Neural progenitor cell (in vitro differentiated cells): ENCODE measurements around the gene KIF4A.

Experiments used
- CTCF ChIP-seq: fragments of 200-600 bp; sonication (generic); IDR thresholded peaks from 2 replicates; pipeline ENCODE4 v1.5.1; 2017; ENCODE audit warnings: antibody characterized with exemption, mild to moderate bottlenecking
- EZH2 ChIP-seq: fragments of 200-600 bp; sonication (generic); IDR thresholded peaks from 2 replicates; pipeline ENCODE4 v1.6.1; 2017; ENCODE audit warnings: antibody characterized with exemption, mild to moderate bottlenecking, moderate library complexity
- EZH2phosphoT487 ChIP-seq: fragments of 200-600 bp; sonication (generic); IDR thresholded peaks from 2 replicates; pipeline ENCODE4 v1.6.1; 2017; ENCODE audit warnings: antibody characterized with exemption

- no peak for TF ChIP-seq CTCF
- TF ChIP-seq EZH2, result no peak
- TF ChIP-seq EZH2phosphoT487, result no peak
These were observed 177.1 kb downstream of the KIF4A start for GRCh38 chrX:70466968-70467367.
